NOMO-1 (cell line): ENCODE data around the gene PDE4D.

Experiments
- DNase-seq, 2 experiments: peaks; one replicate each; lab custom pipeline; 2025; ENCODE audit not compliant: unreplicated experiment in 2 of 2; lab: John Stamatoyannopoulos, UW

The PDE4D gene

DNA sequence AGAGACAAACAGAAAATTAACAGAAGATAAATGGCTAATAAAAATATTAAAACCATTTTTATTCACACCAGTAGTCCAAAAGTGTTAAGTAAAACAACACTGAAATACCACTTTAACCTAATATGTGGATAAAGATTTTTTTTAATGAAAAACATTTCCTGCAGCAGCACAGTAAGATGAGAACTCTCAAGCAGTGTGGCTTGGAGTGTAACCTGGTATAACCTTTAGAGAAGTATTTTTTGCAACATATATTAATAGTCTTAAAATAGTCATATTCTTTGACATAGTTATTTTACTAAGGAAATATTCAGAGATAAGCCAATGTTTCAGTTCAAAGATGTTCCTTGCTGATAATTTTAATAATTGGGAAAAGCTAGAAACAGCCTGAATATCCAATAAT, 644.4 kb downstream of the PDE4D start:
- no peak for DNase-seq

DNA sequence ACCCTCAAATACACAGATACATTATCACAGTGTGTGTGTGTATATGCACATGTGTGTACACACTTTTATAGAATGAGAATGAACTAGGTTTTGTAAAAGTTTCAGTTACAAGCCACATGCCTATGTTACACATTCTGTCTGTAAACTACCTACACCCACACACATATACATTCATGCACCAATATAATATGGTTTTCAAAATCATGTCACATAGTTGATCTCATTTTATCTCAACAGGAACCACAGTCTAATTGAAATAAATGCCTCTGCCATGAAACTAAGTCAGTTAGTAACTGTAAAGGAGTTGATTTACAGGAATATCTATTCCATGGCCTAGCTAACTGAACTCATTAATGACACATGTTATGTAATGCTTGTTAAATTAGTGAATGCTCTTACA, 646.6 kb downstream of the PDE4D start:
- no peak for DNase-seq

DNA sequence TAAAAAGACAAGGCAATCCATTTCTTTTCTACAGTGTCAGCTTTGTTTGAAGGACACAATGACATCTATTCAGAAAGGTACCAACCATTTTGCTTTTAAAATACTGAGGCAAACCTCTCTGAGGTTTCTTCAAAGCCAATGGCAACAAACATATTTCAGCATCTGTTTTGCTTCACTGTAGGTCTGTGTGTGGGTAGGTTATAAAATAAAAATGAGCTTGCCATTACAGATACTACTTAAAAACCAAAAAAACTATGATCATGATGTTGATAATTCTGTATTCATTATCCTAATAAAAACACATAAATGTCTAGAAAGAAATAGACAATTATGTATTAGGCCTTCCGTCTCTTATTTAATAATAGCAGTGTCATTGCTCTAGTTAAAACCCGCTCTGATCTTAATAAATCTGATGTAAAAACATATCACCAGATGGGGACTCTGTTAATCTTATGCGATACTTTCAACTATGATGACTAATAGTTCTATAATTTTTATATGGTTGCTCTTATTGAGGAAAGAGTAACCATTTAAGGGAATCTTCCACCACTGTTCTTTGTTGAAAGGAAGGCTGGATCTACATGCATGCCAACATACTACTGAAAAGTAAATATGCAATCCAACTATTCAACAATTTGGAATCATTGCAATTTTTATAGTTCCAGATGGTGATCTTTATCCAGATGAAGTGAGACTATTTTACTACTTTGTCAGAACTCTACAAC, 647.2 kb downstream of the PDE4D start:
- no peak for DNase-seq

DNA sequence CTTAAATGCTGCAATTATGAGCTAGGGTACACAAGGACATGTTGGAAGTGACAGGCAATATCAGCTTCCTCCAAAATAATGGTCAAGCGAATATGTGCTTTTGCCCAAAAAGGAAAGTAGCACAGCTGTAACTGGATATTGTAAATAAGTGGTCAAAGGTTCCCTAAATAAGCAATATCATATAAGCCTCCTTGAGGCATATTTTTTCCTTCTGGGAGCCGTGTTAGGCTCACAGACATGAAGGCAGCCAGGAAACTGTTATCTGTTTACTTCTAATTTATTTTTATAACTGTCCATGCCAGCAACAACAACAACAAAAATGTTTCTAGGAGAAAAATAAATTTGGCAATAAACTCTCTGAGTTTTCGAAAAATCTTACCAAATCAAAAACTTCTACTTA, 648.3 kb downstream of the PDE4D start:
- DNase-seq: no peak

DNA sequence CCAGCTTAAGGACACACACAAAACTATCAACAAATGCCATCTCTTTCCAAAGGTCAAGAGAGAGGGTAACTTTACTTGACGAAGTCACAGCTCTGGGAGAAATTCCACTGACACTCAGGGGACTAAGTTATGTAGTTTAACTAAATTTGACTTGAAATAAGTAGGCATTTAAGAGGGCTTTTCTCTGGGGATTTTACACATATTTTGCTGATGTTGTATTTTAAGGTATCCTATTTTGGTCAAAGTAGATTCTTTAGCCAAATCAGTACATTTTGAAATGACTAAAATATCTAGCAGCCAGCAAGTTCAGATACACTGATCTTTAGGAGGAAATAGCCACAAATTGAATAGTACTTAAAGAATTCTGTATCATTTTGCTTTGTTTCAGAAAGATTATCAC, 652.0 kb downstream of the PDE4D start:
- DNase-seq: no peak

DNA sequence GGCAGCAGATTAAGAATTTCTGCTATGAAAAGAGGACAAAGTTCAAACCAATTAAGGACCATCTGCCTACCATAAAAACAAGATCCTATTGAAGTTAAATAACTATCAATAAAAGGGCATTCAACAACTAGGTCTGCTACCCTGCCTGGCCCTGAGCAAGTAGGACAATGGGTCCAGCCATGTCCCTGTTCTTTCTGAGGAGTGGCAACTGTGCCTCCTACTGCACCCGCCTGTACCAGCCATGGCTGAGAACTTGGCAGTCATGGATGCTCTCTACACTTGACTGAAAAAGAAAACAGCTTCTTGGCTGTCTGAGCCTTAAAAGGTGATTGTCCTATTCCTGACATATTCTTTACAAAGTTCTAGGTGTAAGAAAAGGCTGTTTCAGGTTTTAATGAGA, 652.4 kb downstream of the PDE4D start:
- DNase-seq: no peak

DNA sequence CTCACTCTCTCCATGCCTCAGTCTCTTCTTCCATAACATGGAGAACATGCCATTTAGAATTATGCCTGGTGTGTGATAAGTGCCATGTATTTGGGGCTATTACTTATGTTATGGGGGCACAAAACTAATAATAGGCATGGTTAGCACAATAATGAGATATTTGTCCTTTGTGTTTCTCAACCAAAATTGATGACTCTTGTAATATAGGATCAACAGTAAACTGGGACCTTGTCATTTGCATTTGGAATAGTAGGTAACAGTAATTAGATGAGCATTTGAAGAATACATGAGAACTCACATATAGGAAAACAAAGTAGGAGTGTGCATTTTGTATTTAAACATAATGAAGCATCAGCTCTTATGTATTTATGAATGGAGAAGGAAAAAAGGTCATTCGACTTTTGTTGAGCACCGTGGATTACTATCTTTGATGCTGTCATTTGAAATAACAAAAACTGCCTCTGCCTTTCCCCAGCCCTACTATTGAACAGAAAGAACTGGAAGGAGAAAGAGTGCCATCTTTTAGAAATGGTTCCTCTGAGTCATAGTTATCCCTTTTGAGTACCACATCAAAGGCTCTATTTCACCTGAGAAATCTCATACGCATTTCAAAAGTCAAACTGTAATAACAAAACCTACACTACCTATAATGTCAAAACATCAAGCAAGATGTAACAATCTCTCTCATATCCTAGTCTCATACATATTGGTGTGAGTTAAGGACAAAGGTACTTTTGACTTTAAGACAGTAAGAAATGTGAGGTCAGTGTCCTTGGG, 655.2 kb downstream of the PDE4D start:
- DNase-seq: no peak

DNA sequence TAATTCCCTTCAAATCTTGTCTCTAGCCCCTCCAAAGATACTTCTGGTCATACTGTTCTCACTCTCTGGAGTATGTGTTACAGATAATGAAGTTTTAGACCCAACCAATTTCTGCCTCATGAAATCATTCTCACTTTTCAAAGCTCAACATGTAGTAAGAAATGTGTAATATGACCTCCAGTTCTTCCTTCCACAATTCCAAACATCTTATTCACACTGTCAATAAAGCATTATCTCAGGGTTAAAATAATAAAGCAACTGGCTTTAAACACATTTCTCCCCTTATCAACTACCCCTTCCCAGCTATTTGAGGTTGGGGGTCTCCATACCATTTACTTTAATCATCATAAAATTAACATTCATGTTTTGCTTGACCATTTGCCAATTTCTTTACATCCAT, 656.5 kb downstream of the PDE4D start:
- DNase-seq: no peak

DNA sequence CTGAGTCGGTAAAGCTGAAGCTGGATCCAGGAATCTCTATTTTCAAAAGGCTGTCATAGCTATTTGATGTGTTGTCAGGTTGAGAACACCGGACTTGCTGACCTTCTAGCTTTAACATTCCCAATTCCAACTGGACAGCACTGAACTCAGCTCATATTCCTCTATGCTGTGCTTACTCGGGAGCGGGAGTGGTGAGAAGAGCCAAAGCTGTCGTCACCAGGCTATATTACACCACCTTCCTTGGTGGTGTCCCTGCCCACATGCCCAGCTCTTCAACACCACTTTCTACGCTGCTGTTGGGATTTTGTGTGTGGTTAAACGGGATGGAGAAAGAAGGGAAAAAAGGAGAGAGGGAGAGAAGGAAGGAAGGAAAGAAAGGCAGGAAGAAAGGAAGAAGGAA, 657.1 kb downstream of the PDE4D start:
- no peak for DNase-seq

DNA sequence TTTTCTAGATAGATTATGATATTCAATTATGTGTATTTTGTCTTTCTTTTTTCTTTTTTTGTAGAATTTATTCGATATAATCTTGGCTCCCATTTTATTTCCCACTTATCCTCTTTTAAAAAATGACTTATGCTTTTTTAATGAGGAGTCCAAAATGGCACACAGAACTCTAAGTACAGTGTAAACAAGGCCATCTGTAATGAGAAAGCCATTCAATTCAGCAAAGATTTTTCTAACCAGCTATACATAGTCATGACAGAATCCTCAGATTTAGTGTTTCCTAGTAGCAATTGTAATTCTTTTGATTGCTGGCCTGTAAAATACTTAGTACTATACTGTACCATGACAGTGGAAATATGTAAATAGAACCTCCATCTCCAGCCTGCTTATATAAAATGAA, 659.3 kb downstream of the PDE4D start:
- no peak for DNase-seq

DNA sequence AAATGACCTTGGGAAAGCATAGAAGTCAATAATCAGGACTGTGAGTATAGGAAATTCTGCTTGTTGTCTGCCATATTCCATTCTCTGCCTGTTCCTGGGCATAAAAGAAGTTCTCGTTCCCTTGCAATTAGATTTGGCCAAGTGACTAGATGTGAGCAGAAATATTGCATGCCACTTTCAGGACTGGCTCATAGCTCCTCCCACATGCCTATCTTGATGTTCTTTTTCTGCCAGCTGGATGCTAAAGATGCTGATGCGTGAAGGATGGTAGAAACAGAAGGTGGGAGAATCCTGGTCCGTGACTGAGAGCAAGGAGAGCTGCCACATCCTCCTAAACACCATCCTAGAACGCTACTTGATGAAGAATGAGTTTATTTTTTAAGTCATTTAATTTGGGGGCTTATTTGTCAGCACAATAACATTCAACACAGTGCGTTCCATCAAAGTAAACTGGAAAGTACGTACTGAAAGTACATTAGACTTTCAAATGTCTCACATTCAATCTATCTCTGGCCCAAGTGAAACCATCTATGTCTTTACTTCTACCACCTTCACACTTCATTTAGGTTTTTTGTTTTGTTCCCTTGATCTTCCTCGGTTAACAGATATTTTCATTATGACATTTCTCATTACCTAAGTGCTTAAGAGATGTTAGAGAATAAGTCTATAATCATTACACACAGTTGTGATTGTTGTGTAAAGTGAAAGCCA, 662.1 kb downstream of the PDE4D start:
- DNase-seq: no peak

DNA sequence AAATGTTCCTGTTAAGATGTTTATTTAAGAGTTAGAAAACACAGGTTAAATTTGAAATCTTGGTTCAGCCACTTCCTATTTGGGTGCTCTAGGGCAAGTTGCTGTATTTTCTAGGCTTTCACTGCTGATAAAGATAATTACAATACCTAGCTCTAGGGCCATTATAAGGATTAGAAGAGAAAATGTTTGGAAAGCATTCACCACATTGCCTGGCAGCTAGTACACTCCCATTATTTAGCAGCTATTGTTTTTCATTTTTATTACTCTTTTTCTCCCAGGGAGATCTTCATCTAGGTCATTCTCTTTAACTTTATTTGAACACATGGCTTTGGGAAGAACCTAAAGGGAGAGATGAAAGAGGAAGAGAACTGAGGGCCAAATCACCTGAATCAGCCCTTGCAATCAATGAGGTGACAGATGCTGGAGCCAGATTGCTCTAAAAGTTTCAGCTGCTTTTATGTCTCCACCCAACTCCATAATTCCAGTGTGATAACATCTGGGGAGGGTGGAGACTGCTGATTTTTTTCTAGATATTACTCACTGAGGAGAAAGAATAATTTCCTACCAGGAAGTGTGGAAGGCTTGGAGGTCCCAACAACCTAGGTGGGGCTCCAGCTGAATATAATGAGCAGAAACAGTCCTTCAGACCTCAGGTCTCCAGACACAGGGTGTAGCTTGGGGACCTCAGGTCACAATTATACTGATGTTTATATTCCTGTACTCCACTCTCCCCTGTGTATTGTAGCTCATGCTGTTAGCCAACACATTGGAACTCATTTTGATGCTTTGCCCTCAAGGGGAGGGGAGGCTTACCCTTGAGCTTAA, 670.6 kb downstream of the PDE4D start:
- no peak for DNase-seq

DNA sequence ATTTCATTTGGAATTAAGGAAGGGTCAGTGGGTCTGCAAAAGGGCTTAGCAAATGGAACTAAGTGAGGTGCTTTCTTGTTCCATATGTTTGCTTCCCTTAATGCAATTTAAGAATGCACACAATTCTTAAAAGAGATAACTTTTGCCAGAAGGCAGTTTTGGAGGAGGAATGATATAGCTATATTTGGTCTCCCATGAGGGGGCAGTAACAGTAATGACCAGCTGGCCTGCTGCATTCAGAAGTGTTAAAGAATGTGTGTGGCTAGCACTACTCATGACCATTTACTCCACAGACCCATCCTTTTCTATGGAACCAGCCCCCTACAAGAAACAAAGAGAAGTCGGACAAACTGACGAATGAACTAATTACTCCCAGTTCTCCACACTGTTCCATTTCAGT, 671.8 kb downstream of the PDE4D start:
- DNase-seq: no peak

DNA sequence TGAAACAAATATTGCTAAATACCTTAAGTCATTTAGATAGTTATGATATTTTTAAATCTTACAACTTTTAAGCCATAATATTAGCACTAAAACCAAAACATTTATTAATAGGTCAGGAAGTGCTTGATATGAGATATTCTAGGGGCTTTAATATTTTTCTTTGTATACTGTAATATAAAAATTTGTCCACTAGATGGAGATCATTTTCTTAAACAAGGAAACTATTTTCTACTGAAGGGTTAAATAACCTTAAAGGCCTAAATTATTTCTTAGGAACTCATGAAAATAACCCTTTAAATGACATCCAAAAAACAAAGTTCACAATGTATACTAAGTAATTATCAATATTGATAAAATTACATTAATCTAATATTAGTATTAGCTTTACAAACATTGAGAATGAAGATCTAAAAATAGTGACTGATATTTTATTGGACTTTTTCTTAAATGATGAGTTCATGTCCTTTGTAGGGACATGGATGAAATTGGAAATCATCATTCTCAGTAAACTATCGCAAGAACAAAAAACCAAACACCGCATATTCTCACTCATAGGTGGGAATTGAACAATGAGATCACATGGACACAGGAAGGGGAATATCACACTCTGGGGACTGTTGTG, 675.0 kb downstream of the PDE4D start:
- no peak for DNase-seq

DNA sequence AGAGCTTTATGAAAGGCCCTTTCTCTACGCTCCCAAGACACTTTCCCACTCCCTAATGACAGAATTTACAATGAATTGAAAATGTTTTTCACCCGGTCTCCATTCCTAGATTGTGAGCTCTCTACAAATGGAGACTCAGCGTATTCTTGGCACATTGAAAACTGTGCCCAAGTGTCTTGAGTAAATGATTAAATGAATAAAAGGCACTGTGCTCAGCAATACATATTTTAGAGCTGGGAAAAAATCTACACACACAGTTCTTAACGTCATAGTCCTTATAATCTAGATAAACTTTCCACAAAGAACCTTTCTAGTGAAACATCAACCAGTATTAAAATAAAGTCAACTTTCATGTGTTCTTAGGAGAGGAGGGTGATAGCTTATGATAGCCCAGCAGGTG, 676.7 kb downstream of the PDE4D start:
- no peak for DNase-seq

DNA sequence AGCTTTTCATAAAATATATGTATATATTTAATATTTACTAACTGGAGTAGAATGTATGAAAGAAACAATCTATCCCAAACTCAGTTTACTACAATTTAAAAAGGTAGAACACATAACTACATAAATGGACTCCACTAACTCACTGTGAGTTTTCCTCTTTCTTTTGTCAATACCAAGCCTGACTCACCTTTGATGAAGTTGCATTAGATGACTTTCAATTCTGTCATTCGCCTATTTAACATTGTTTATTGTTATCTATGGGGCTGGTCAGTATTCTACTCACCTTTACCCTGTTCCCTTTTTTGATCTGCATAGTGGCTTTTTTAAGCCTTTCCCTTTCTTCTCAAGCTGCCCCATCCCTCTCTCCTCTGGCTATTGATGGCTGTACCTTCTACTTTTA, 680.9 kb downstream of the PDE4D start:
- DNase-seq: no peak

DNA sequence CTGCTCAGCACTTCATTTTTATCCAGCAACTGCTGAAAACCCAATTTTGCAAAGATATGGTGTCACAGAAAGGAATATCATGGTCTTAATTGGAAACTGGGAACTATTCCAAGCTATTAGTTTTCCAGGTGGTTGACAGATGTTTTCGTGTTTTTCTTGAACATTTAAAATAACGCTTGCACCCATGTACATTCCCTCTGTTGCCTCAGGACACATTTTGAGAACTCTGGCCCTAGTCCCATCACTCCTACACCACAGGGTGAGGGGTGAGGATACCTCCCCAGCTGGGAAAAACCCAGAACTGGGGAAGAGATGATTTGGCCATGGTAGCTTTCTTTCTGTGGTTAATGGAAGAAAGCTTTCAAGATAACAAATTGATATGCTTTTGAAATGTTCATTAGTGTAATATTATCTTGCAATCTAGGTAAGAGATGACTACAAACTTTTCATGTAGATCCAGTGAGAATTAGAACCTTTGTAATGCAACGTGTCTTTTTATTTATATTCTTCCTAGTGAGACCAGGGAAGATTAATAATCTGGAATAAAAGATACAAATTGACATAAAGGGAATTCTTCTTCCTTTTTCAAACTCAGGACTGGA, 683.7 kb downstream of the PDE4D start:
- no peak for DNase-seq

DNA sequence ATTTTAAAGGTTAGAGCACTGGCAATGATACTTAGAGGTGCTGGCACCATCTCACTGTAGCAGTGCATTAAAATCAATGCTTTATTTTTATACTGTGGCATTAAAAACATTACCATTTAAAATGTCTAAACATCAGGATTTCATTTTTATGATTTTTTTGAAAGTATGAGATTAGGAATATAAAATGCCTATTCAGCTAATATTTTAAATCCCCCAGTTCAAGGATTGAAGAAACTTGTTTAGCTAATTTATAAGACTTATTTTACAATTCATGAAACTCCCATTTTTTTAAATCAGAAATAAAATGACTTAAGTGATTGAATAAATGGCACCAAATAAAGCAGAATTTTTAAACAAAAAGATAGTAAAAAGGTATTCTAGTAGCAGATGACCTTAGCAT, 685.1 kb downstream of the PDE4D start:
- DNase-seq: no peak

DNA sequence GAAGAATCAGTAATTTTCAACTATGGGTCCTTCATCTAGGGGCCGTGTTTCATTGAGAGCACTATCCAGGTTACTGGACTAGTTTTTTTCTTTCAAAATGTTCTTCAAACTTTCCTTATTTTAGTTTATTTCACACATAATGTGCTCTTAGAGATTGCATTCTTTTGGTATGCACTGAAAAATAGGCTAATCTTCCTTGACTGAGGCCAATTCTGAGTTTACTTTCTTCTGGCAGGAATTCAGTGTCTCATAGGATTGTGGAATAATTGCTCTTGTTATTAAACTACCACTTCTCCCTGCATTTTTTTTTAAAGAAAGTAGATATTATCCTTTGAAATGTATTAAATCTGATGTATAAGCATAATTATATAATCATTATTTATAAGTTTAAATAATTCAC, 686.1 kb downstream of the PDE4D start:
- DNase-seq: no peak

DNA sequence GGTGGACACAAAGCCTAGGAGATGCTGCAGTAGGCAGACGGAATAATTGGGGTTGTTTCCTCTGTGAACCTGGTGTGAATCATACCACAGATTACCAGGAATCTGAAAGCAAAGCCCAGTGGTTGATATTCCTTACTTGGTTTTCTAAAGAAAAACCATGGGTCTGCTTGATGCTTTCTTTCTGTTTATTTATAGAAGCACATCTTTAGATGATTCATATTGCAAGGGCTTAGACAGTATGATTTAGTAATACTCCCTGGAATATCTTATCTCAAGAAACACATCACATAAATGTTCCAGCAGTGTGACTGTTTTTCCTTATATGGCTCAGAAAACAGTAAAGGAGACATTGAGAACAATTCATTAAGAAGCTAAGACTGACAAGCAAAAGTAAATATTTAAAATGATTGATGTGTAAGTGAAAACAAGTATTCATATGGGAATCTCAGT, 687.4 kb downstream of the PDE4D start:
- DNase-seq: no peak
